ENCODE data around the gene MKKS. TPM values are rescaled to one million over a fixed set of nuclear protein-coding genes. Genes with fewer than 3 reads are reported as not detected.

Gene MKKS
- total RNA-seq, 1 donor from 2014 or later = 22.3 TPM

DNA sequence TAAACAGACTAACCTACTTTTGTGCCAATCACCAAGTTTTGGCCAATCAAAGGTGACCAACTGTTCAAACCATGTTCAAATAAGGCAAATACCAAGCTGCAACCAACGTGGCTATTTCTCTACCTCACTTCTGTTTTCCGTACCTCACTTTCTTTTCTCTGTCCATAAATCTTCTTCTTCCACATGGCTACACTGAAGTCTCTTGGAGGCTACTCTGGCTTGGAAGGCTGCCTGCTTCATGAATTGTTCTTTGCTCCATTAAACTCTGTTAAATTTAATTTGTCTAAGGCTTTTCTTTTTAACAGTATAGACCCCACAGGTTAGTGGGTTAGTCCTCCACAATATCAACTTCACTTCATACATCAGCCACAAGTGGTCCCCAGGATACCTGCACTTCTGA is 58.8 kb downstream of the MKKS start:
- TF ChIP-seq, protein P1, sequence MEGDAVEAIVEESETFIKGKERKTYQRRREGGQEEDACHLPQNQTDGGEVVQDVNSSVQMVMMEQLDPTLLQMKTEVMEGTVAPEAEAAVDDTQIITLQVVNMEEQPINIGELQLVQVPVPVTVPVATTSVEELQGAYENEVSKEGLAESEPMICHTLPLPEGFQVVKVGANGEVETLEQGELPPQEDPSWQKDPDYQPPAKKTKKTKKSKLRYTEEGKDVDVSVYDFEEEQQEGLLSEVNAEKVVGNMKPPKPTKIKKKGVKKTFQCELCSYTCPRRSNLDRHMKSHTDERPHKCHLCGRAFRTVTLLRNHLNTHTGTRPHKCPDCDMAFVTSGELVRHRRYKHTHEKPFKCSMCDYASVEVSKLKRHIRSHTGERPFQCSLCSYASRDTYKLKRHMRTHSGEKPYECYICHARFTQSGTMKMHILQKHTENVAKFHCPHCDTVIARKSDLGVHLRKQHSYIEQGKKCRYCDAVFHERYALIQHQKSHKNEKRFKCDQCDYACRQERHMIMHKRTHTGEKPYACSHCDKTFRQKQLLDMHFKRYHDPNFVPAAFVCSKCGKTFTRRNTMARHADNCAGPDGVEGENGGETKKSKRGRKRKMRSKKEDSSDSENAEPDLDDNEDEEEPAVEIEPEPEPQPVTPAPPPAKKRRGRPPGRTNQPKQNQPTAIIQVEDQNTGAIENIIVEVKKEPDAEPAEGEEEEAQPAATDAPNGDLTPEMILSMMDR (conservative IDR thresholded peaks at IDR 0.05) = no peak
- Mint-ChIP-seq H3K9me3 (peaks cover 11% of the 10 kb centered on the region), H3K27ac (ENCODE audit: unreplicated experiment) (no peak overlapping the region), H3K4me1 (no peaks in the 10 kb centered on the region), H3K36me3 (ENCODE audit: low read depth) (peaks cover 3% of the 10 kb centered on the region), H3K27me3 (ENCODE audit: low read depth) (peaks cover 3% of the 10 kb centered on the region), H3K4me3 (no peak overlapping the region)
- no peak for DNase-seq (ENCODE audit: low read depth, low spot score)

DNA sequence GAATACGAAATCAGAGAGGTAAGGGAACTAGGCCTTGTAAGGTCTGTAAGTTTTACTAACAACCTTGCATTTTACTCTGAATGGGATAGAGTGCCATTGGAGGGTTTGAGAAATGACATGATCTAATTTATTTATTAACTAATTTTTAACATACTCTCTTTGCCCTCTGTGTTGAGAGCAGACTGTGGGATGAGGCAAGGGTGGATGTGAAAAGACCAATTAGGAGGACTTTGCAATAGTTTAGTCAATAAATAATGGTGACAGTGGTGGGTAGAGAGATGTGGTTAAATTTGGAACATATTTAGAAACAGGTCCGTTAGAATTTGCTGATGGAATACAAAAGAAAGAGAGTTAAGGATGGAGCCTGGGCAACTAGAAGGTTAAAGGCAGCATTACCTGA is 60.0 kb downstream of the MKKS start:
- peaks cover 3% of the 10 kb centered on the region for H3K36me3 Mint-ChIP-seq (ENCODE audit: low read depth)
- H3K4me1 Mint-ChIP-seq = no peaks in the 10 kb centered on the region
- no peak overlapping the region for H3K27ac Mint-ChIP-seq (ENCODE audit: unreplicated experiment)
- no peak overlapping the region for H3K4me3 Mint-ChIP-seq
- no peak for DNase-seq (ENCODE audit: low read depth, low spot score)
- peaks cover 11% of the 10 kb centered on the region for H3K9me3 Mint-ChIP-seq
- H3K27me3 Mint-ChIP-seq (ENCODE audit: low read depth) = peaks cover 3% of the 10 kb centered on the region
- TF ChIP-seq, protein P1 (conservative IDR thresholded peaks at IDR 0.05) = no peak

DNA sequence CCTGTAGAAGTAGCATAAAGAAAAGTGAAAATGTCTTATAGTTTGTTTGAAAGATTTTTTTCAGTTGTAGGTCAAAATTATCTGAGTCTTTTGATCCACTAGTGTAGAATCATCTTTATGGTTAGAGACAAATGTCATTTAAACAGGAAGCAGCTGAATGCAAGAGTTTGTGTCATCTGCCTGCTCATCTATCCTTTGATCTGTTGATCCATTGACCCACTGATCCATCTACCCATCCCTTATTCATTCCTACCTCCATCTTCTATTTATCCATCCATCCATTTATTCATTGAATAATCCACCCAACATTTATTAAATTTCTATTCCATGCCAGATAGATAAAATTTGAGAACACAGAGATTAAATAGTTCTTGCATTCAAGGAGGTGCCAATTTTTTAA is 62.6 kb downstream of the MKKS start:
- H3K36me3 Mint-ChIP-seq (ENCODE audit: low read depth) = peaks cover 1% of the 10 kb centered on the region

DNA sequence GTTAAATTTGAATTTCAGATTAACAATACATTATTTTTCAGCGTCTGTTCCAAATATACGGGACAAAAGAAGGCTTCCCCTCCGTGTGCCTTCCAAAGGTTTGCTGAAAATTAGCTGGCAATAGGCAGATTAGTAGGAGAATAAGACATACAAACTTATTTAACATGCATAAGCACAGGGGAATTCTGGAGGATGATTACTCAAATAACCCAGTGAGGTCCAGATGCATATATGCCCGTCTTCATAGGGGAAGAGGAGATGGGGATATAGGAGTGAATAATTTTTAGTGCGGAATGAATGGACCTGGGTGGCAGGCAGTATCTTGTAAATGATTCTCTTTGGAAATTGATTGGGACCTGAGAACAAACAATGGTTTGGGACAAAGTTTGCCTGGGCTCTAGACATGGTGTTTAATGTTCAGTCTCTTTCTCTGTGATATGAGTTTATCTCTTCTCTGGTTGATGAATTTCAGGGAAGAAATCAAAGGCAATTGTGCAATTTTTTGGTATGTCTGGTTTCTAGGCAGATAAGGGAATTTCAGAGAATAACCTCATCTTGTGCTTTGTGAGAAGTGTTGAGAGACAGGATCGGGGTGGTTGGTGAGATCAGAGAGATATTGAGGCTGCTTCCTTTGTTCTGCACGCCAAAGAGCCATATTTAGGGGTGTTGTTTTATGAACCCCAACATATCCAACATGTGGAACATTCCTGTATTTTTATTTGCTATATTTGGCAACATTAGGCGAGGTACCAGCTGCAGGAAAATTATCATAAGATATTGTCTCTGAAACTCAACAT is 63.7 kb downstream of the MKKS start:
- H3K9me3 Mint-ChIP-seq = peaks cover 2% of the 10 kb centered on the region
- TF ChIP-seq, protein P1 (conservative IDR thresholded peaks at IDR 0.05) = no peak
- no peaks in the 10 kb centered on the region for H3K36me3 Mint-ChIP-seq (ENCODE audit: low read depth)
- no peak for DNase-seq (ENCODE audit: low read depth, low spot score)
- H3K27me3 Mint-ChIP-seq (ENCODE audit: low read depth) = peaks cover 3% of the 10 kb centered on the region
- H3K4me3 Mint-ChIP-seq = no peak overlapping the region
- H3K4me1 Mint-ChIP-seq = peaks cover 4% of the 10 kb centered on the region
- no peak overlapping the region for H3K27ac Mint-ChIP-seq (ENCODE audit: unreplicated experiment)

More for the DNA sequence above, 62.6 kb downstream of the MKKS start:
- Mint-ChIP-seq H3K4me3 (no peak overlapping the region), H3K27ac (ENCODE audit: unreplicated experiment) (no peak overlapping the region), H3K4me1 (no peaks in the 10 kb centered on the region), H3K27me3 (ENCODE audit: low read depth) (peaks cover 3% of the 10 kb centered on the region), H3K9me3 (peaks cover 7% of the 10 kb centered on the region)
- TF ChIP-seq, protein P1 (conservative IDR thresholded peaks at IDR 0.05) = no peak
- DNase-seq (ENCODE audit: low read depth, low spot score) = no peak

DNA sequence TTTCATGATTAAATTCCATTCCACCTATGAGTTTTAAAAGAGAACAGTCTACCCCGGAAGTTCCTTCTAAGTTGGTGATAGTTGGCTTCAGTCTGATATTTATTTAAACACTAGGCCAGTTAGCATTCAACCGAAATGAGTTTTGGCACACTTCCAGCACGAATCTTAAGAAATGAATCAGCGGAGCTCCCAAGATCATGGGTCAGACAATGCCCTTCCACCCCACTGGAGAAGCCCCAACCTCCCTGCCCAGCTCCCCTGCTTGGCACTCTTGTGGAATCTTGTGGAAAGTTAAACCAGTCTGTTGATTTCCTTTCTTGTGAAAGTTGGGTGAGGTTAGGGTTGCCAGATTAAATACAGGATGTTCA is 64.3 kb downstream of the MKKS start:
- Mint-ChIP-seq H3K27ac (ENCODE audit: unreplicated experiment) (no peak overlapping the region), H3K36me3 (ENCODE audit: low read depth) (no peaks in the 10 kb centered on the region), H3K27me3 (ENCODE audit: low read depth) (peaks cover 3% of the 10 kb centered on the region), H3K4me1 (peaks cover 4% of the 10 kb centered on the region), H3K4me3 (no peak overlapping the region), H3K9me3 (peaks cover 2% of the 10 kb centered on the region)
- no peak for DNase-seq (ENCODE audit: low read depth, low spot score)
- TF ChIP-seq, protein P1 (conservative IDR thresholded peaks at IDR 0.05) = no peak
